PC-9 (cell line): ENCODE results near the gene ZBTB7C.

Experiments
- EZH2 ChIP-seq: fragments of 200-600 bp; sonication (generic); IDR thresholded peaks from 2 replicates; pipeline ENCODE4 v1.8.0; 2017; ENCODE audit warnings: antibody characterized with exemption, low read depth
- TF ChIP-seq, protein P1 (sequence below): fragments of 200-600 bp; sonication (generic); conservative IDR thresholded peaks from 2 replicates; pipeline ENCODE4 v1.6.1; 2017; ENCODE audit warnings: mixed run types, antibody characterized with exemption, mild to moderate bottlenecking, moderate library complexity

DNA sequence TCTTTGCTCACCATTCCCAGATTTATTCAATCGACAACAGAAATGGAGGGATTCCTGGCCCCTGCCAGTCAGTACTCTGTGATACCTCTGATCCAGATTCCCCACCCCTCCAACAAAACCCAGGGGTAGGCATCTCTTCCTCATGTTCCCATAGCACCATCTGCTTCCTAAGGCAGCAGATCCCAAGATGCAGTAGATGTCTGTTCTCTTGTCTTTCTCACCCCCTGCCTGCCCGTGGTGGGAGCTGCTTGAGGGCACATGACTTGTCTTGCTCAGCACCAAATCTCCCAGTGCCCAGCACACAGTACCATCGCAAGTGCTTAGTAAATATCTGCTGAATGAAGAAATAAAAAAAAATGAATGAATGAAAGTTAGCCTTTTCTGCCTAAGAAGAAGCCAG, 98.2 kb downstream of the ZBTB7C start:
- TF ChIP-seq, protein P1, sequence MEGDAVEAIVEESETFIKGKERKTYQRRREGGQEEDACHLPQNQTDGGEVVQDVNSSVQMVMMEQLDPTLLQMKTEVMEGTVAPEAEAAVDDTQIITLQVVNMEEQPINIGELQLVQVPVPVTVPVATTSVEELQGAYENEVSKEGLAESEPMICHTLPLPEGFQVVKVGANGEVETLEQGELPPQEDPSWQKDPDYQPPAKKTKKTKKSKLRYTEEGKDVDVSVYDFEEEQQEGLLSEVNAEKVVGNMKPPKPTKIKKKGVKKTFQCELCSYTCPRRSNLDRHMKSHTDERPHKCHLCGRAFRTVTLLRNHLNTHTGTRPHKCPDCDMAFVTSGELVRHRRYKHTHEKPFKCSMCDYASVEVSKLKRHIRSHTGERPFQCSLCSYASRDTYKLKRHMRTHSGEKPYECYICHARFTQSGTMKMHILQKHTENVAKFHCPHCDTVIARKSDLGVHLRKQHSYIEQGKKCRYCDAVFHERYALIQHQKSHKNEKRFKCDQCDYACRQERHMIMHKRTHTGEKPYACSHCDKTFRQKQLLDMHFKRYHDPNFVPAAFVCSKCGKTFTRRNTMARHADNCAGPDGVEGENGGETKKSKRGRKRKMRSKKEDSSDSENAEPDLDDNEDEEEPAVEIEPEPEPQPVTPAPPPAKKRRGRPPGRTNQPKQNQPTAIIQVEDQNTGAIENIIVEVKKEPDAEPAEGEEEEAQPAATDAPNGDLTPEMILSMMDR, result no peak
- no peak for TF ChIP-seq EZH2
